Left renal cortex interstitium (tissue), 4 donors: ENCODE data around the gene ZNF423. TPM values are rescaled to one million over a fixed set of nuclear protein-coding genes. Genes with fewer than 3 reads are reported as not detected.

ENCODE experiments used
- DNase-seq, 4 donors: peaks; one replicate each; pipeline ENCODE4 v3.0.0-alpha.2; 2013; ENCODE audit warnings: low read depth in 4 of 4, low spot score in 2 of 4, missing footprints in 1 of 4
- polyA plus RNA-seq, 4 donors: library from polyadenylated mRNA; unstranded; fragments of 120-200 nt; gene quantifications; one replicate each; pipeline ENCODE4 v1.2.1, GENCODE V29; 2013; ENCODE audit not compliant: insufficient read length in 4 of 4

The ZNF423 gene
- polyA plus RNA-seq, 4 donors = 24.0 to 32.5 (median 28.8) TPM

DNA sequence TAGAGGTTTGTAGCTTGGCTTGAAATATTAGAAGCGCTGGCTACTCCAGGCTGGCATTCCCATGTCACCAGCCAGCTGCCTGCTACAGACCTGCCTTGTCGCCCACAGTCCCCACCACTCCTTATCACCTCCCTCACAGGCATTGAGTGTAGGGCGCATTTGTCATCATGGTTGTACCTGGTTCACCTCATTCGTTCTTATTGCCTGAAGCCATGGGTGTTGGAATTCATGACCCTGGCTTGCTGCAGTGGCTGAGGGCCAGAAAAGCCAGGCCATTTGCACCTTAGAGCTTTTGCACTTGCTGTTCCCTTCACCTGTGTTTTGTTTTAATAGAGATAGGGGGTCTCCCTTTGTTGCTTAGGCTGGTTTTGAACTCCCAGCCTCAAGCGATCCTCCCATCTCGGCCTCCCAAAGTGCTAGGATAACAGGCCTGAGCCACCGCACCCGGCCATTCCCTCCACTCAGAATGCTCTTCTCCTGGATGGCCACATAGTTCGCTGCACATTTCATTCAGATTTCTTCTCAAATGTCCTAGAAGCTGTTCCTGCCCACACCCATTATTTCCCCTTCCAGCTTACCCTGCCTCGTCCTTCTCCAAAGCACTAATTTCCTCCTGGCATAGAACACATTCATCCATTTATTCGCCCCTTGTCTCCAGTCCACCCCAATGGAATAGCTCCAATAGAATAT, 384.7 kb downstream of the ZNF423 start:
- no peak for DNase-seq

DNA sequence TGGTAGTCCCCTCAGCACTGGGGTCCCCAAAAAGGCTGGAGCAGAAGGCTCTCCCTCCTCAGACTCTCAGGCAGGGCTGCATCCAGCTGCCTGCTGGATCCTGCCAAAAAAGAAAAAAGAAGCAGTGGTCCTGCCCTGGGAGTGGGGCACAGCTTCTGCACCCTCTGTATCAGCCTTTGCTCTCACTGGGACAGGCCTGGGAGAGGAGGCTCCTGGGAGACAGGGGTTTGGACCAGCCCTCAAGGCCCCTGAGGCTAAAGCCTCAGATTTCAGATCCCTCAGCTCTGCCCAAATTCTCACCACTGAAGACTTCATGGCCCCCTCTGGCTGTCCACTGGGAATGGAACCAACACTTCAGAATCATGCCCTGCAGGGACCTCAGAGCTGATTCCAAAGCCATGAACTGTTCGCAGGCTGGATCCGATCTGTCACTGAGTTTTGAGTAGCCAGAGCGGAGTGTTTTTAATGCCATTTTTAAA, 385.4 kb downstream of the ZNF423 start:
- DNase-seq = no peak

- no peak for DNase-seq
Observed at GRCh38 chr16:49469930-49470451, 385.9 kb downstream of the ZNF423 start.

GRCh38 chr16:49469311-49469670, 386.6 kb downstream of the ZNF423 start:
- DNase-seq = no peak

DNA sequence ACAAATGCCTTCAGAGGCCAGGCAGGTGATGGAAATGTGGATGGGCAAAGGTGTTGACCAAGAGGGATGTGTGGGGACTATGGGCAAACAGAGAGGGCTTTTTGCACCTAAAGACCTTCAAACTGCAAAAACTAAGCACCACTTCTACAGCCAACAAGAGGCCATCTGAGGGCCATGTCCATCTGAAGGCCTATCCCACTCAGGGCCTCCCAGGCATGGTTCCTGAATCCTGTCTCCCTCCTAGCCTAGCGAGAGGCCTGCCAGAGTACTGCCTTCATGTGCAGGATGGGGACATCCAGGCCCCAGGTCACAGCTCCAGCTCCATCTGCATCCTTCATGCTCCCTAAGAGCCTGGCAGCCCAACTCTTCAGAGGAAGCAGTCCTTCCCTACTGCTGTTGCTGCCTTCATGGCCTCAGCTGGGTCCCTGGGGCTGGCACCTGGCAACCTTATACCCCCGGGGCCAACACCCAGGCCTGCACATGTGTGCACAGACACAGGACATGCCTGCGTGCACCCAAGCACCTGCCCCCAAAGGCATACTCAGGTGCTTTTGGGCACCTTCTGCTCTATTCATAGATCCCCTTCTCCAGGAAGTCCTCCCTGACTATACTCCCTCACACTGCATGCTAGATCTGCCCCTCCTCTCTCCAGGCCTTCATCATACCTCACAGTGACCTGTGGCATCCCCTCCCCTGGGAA, 387.2 kb downstream of the ZNF423 start:
- DNase-seq = no peak

- no peak for DNase-seq
Observed at GRCh38 chr16:49467540-49468372, 388.2 kb downstream of the ZNF423 start.

GRCh38 chr16:49466881-49467280, 389.0 kb downstream of the ZNF423 start:
- DNase-seq = no peak

GRCh38 chr16:49466529-49466831, 389.4 kb downstream of the ZNF423 start:
- no peak for DNase-seq

DNA sequence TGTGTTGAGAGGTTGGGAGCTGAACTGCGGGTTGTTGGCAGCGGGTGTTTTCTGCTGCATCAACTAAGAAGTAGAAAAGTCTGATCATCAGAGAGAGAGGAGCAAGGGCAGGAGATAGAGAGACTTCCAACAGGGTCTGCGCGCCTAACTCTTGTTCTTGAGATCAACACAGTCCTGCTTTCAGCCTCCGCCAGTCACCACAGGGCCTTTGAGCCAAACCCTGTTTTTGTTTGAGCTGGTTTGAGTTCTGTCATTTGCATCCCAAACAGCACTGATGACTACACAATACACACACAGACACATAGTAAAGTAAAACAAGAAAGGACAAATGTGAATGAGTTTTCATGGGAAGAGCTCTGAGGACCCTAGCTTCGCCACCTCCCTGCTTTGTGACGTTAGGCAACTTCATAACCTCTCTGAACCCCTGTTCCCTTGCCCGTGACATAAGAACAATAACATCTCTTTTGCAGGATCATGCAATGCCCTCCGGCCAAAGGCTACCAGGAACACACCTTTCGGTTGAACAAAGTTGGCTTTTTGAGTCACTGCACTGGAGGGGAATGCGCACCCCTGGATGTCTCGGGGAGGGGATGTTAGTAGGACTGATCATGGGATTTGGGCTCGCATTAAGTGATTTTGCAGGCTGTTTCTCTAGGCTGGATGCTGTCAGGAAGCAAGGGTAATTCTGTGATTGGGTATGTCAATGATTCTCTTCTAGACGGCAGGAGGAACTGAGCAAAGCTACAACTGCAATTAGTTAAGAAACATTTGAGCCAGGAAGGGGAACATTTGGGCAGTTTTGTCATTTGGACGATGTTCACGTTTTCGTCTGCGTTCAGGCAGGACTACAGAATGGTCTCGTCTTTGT, 390.0 kb downstream of the ZNF423 start:
- DNase-seq = no peak

DNA sequence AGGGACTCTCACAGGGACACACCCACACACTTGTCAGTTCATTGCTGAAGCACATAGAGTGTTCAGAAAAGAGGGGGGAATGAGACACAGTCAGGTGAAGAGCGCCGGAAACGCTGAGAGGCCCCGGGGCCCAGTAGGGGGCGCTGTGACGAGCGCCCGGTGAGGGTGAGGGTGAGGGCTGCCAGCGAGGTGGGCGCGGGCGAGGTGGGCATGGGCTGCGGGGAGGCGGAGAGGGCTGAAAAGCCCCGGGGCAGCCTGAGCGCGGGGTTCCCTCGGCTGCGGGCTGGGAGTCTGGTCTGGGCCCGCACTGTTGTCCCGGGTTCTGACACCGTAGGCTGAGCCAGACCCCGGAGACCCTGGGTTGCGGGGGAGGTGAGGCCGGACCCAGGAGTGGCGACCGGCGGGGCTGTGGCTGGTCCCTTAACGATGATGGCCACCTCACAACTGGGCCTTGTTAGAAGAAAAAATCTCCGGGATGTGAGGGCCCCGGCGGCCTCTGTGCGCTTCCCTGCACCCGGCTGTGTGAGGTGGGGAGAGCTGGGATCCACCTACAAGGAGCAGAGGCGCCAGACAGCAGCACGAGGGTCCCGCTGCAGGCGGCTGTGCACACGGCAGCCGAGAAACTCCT, 390.9 kb downstream of the ZNF423 start:
- no peak for DNase-seq

DNA sequence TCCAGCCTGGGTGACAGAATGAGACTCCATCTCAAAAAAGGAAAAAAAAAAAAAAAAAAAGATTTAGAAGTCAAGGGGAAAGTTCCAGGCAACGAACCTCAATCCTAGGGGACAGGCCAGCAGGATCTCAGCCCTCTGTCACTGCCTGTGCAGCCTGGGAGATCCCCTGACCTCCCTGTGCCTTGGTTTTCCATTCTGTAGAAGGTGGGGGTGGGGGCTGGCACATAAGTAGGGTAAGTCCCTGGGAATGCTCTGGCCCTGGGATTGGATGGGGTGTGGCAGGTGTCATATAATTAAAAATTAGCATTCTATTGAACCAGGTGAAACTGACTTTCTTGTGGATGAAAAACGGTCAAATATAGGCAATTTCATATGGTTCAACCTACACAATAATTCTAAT, 391.8 kb downstream of the ZNF423 start:
- DNase-seq = no peak

DNA sequence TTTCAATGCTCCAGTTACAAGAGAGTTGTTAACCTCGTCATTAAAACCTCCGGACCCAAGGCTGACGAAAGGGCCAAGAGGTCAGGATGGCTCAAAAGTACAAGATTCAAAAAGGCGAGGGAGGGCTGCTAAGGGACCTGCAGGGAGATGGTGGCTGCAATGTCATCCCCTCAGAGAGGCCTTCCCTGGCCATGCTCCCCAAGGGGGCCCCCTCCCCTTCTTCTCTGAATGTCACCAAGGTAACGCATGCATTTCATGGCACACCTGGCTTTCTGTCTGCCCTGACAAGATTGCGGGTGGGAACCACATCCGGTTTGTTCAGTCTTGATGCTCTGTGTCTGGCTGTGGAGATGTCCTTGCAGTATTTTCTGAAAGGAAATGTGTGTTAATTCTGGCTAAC, 392.4 kb downstream of the ZNF423 start:
- no peak for DNase-seq

- no peak for DNase-seq
Observed at GRCh38 chr16:49462989-49463371, 392.9 kb downstream of the ZNF423 start.

DNA sequence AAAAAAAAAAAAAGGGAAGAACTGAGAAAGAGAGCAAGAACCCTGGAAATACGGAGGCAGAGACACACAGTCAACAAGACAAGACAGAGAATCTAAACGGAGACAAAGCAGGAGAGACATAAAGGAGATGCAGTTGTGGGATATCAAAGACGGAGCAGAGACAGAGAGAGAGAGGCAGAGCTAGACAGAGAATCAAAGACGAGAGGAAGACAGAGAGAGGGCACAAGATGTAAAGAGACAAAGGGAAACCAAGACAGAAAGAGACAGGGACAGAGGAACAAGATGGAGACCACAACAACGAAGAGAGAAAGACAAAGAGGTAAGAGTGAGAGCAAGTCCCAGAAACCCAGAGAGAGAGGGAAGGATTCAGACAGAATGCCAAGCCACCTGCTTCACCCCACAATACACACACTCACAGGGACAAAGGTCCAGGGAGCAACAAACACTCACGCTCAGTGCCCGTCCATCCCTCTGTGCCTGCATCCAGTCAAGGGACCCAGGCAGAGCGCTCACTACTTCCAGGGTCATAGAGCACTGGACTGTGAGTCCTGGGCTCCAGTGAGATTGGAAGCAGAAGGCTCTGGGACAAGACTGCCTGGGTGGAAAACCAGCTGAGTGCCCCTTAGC, 393.4 kb downstream of the ZNF423 start:
- no peak for DNase-seq

- no peak for DNase-seq
Observed at GRCh38 chr16:49461517-49461951, 394.4 kb downstream of the ZNF423 start.

DNA sequence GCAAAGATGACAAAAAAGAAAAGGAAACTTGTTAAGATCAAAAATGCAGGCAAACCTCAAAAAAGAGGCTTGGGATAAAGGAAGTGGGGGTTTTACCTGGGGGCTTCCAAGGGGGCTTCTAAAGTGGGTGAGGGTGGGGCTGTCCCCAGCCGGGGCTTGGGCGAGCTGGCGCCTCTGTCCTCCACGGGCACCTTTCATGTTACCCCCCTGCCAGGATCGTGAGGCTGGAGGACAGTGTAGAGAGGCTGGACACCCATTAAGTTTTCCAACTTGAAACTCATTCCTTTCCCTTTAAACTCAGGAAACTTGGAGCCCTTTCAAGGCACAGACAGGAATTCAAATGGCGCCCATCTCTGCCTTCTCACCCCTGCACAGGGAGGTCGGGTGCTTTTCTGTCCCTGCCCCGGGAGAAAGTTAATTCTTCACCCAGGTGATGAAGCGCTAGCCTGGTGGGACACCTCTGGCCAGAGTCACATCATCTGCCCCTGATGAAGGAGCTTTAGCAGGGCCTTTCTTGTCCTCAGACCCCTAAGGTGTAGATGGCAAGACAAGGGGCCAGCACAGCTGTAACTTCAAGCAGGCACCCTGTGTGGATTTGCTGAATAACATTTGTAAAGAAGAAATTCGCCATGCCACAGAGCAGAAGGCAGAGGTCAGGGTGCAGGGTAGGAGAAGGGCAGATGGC, 395.0 kb downstream of the ZNF423 start:
- no peak for DNase-seq

GRCh38 chr16:49459953-49460735, 395.8 kb downstream of the ZNF423 start:
- no peak for DNase-seq
